HUES64 (cell line): ENCODE measurements around the gene CCL17.
"Not testable (repeated sequence)": the region's sequence is repeated elsewhere in the genome, so short reads cannot be mapped to it uniquely, and the experiment has no call there.

ENCODE experiments used
- H3K27ac ChIP-seq: 2 replicates; pipeline ENCODE4 v1.7.0; 2013; ENCODE audit warnings: low read depth, low read length, inconsistent platforms
- H3K27me3 ChIP-seq: 2 replicates; pipeline ENCODE4 v1.6.1; 2013; ENCODE audit warnings: mild to moderate bottlenecking, low read length; ENCODE audit not compliant: insufficient read depth
- H3K36me3 ChIP-seq: 2 replicates; pipeline ENCODE4 v1.6.1; 2013; ENCODE audit warnings: mild to moderate bottlenecking, low read length; ENCODE audit not compliant: insufficient read depth
- H3K4me1 ChIP-seq: 2 replicates; pipeline ENCODE4 v1.6.1; 2013; ENCODE audit warnings: mild to moderate bottlenecking, low read length, moderate library complexity; ENCODE audit not compliant: insufficient read depth
- H3K4me3 ChIP-seq: 2 replicates; pipeline ENCODE4 v1.5.1; 2013; ENCODE audit warnings: mild to moderate bottlenecking, low read length, moderate library complexity
- H3K9ac ChIP-seq: 2 replicates; pipeline ENCODE4 v1.6.1; 2013; ENCODE audit warnings: mild to moderate bottlenecking, low read depth, low read length
- H3K9me3 ChIP-seq: 2 replicates; pipeline ENCODE4 v1.6.1; 2013; ENCODE audit warnings: low read depth, low read length; ENCODE audit not compliant: insufficient read depth
- WGBS: fragments of 150-250, 120-280 bp; methylation state at CpG from one replicate; pipeline ENCODE4 v1.1.7; 2013; ENCODE audit warnings: missing lambda C conversion rate; 5-methylcytosine and 5-hydroxymethylcytosine counted together

The CCL17 gene

GRCh38 chr16:57367116-57367752 lies 37.3 kb upstream of the CCL17 start:
- H3K9me3 ChIP-seq = no peaks in the 10 kb centered on the region
- no peak overlapping the region for H3K4me3 ChIP-seq
- no peaks in the 10 kb centered on the region for H3K4me1 ChIP-seq
- 92% methylated on average over 5 of the region's 7 CpGs for WGBS
- no peak overlapping the region for H3K27ac ChIP-seq
- no peaks in the 10 kb centered on the region for H3K36me3 ChIP-seq
- no peak overlapping the region for H3K9ac ChIP-seq
- H3K27me3 ChIP-seq = no peaks in the 10 kb centered on the region

GRCh38 chr16:57371494-57372371 lies 32.8 kb upstream of the CCL17 start:
- Histone ChIP-seq H3K9me3 (no peaks in the 10 kb centered on the region), H3K4me3 (no peak overlapping the region), H3K27ac (no peak overlapping the region), H3K36me3 (no peaks in the 10 kb centered on the region), H3K27me3 (no peaks in the 10 kb centered on the region), H3K9ac (no peak overlapping the region), H3K4me1 (peaks cover 16% of the 10 kb centered on the region)
- 80% methylated on average over 15 of the region's 15 CpGs for WGBS

GRCh38 chr16:57372372-57373116 lies 32.0 kb upstream of the CCL17 start, which contains the start of gene CX3CL1:
Gene CX3CL1 (plus strand): TSS chr16:57372490. CDS start chr16:57372569, 79 bp downstream.
- H3K27ac ChIP-seq = no peak within 1 kb of the TSS
- H3K4me3 ChIP-seq = peak within 1 kb of the TSS; percentile 49
- WGBS = 26% methylated on average over 23 of the region's 23 CpGs

GRCh38 chr16:57373117-57373947 lies 31.2 kb upstream of the CCL17 start:
- H3K4me3 ChIP-seq = peak overlapping the region; percentile 49; the same call in 1 of the 2 replicates

More at GRCh38 chr16:57372372-57373116, 32.0 kb upstream of the CCL17 start, which contains the start of gene CX3CL1:
- Histone ChIP-seq H3K9me3 (no peaks in the 10 kb centered on the region), H3K9ac (peak within 1 kb of the TSS; percentile 44), H3K27me3 (no peaks in the 10 kb centered on the region), H3K4me1 (peaks cover 20% of the 10 kb centered on the region), H3K36me3 (no peaks in the 10 kb centered on the region)

GRCh38 chr16:57374067-57374534 lies 30.5 kb upstream of the CCL17 start:
- H3K9me3 ChIP-seq = no peaks in the 10 kb centered on the region

More at GRCh38 chr16:57373117-57373947, 31.2 kb upstream of the CCL17 start:
- Histone ChIP-seq H3K9me3 (no peaks in the 10 kb centered on the region), H3K27ac (no peak overlapping the region), H3K36me3 (no peaks in the 10 kb centered on the region), H3K9ac (no peak overlapping the region), H3K4me1 (peaks cover 22% of the 10 kb centered on the region), H3K27me3 (no peaks in the 10 kb centered on the region)
- WGBS = 69% methylated on average over 9 of the region's 9 CpGs

GRCh38 chr16:57374925-57375465 lies 29.6 kb upstream of the CCL17 start:
- 91% methylated on average over 8 of the region's 8 CpGs for WGBS

More at GRCh38 chr16:57374067-57374534, 30.5 kb upstream of the CCL17 start:
- 79% methylated on average over 7 of the region's 9 CpGs for WGBS
- H3K27ac ChIP-seq = no peak overlapping the region
- H3K4me3 ChIP-seq = no peak overlapping the region
- no peak overlapping the region for H3K9ac ChIP-seq
- H3K36me3 ChIP-seq = no peaks in the 10 kb centered on the region
- peaks cover 22% of the 10 kb centered on the region for H3K4me1 ChIP-seq
- H3K27me3 ChIP-seq = no peaks in the 10 kb centered on the region

GRCh38 chr16:57376313-57376818 lies 28.2 kb upstream of the CCL17 start:
- H3K27me3 ChIP-seq = no peaks in the 10 kb centered on the region
- no peak overlapping the region for H3K9ac ChIP-seq
- H3K27ac ChIP-seq = no peak overlapping the region
- peaks cover 22% of the 10 kb centered on the region for H3K4me1 ChIP-seq
- H3K9me3 ChIP-seq = no peaks in the 10 kb centered on the region
- H3K4me3 ChIP-seq = no peak overlapping the region
- H3K36me3 ChIP-seq = no peaks in the 10 kb centered on the region
- WGBS = 89% methylated on average over 3 of the region's 3 CpGs

More at GRCh38 chr16:57374925-57375465, 29.6 kb upstream of the CCL17 start:
- H3K4me1 ChIP-seq = peaks cover 22% of the 10 kb centered on the region
- not testable (repeated sequence) for H3K27ac ChIP-seq, H3K9ac ChIP-seq, H3K4me3 ChIP-seq, H3K36me3 ChIP-seq, H3K27me3 ChIP-seq, H3K9me3 ChIP-seq

- H3K27ac ChIP-seq = 0 out of 2 replicates have a peak overlapping the region, but pooled peaks have one; percentile 4
- H3K9ac ChIP-seq = peak overlapping the region; percentile 52; the same call in 1 of the 2 replicates
- H3K9me3 ChIP-seq = no peaks in the 10 kb centered on the region
- peaks cover 22% of the 10 kb centered on the region for H3K4me1 ChIP-seq
- WGBS = 56% methylated on average over 5 of the region's 5 CpGs
- no peak overlapping the region for H3K4me3 ChIP-seq
- no peaks in the 10 kb centered on the region for H3K36me3 ChIP-seq
- no peaks in the 10 kb centered on the region for H3K27me3 ChIP-seq
Observed at GRCh38 chr16:57377080-57377841, 27.3 kb upstream of the CCL17 start.

GRCh38 chr16:57379579-57379978 lies 25.0 kb upstream of the CCL17 start:
- Histone ChIP-seq H3K4me3 (no peak overlapping the region), H3K9me3 (no peaks in the 10 kb centered on the region), H3K9ac (no peak overlapping the region), H3K36me3 (no peaks in the 10 kb centered on the region), H3K4me1 (peaks cover 7% of the 10 kb centered on the region; the same call in 1 of the 2 replicates), H3K27me3 (no peaks in the 10 kb centered on the region), H3K27ac (no peak overlapping the region)
- WGBS = 92% methylated on average over 10 of the region's 10 CpGs
